D721Med (cell line): ENCODE measurements around the gene TRIM34.
"Not testable (repeated sequence)": the region's sequence is repeated elsewhere in the genome, so short reads cannot be mapped to it uniquely, and the experiment has no call there.

ENCODE experiments used
- DNase-seq: peaks from one replicate; pipeline ENCODE4 v3.0.0; 2011; ENCODE audit warnings: low spot score; ENCODE audit not compliant: insufficient read length
- FAIRE-seq: peaks from 2 replicates; lab custom pipeline; 2011; peaks lifted over from hg19 to GRCh38; lab: Jason Lieb, UNC
- TF ChIP-seq, protein P1 (sequence below): IDR thresholded peaks from 2 replicates; pipeline ENCODE4 v1.5.1; 2012; ENCODE audit warnings: mild to moderate bottlenecking, control low read depth; ENCODE audit not compliant: insufficient read depth; ENCODE audit errors: missing control alignments

The TRIM34 gene, protein sequence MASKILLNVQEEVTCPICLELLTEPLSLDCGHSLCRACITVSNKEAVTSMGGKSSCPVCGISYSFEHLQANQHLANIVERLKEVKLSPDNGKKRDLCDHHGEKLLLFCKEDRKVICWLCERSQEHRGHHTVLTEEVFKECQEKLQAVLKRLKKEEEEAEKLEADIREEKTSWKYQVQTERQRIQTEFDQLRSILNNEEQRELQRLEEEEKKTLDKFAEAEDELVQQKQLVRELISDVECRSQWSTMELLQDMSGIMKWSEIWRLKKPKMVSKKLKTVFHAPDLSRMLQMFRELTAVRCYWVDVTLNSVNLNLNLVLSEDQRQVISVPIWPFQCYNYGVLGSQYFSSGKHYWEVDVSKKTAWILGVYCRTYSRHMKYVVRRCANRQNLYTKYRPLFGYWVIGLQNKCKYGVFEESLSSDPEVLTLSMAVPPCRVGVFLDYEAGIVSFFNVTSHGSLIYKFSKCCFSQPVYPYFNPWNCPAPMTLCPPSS

GRCh38 chr11:5624489-5625279, at the start of gene TRIM34:
Gene TRIM34, plus strand, starts transcription at chr11:5625001. Its CDS starts 7,331 bp downstream, at chr11:5632332.
- DNase-seq = no peak
- TF ChIP-seq, protein P1, sequence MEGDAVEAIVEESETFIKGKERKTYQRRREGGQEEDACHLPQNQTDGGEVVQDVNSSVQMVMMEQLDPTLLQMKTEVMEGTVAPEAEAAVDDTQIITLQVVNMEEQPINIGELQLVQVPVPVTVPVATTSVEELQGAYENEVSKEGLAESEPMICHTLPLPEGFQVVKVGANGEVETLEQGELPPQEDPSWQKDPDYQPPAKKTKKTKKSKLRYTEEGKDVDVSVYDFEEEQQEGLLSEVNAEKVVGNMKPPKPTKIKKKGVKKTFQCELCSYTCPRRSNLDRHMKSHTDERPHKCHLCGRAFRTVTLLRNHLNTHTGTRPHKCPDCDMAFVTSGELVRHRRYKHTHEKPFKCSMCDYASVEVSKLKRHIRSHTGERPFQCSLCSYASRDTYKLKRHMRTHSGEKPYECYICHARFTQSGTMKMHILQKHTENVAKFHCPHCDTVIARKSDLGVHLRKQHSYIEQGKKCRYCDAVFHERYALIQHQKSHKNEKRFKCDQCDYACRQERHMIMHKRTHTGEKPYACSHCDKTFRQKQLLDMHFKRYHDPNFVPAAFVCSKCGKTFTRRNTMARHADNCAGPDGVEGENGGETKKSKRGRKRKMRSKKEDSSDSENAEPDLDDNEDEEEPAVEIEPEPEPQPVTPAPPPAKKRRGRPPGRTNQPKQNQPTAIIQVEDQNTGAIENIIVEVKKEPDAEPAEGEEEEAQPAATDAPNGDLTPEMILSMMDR = no peak
- FAIRE-seq = no peak

DNA sequence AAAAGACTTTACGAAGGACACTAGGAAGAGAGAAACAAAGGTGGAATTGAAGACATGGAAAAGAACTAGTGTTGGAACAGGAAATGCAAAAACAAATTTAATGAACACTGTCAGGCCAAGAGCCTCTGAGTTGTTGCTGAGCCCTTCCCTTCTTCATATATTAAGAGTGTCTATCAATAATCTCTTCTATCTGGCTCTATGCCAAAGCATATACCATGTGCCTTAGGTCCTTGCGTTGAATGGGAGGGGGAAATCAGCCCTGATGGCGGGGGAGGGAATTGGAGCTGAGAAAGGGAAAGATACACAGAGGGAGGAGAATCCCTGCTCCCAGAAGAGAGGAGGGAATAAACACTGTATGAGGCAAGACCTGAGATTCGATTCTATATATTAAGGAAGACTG, 49.6 kb upstream of the TRIM34 start:
- no peak for DNase-seq
- TF ChIP-seq, protein P1 = no peak
- no peak for FAIRE-seq

GRCh38 chr11:5577101-5577500, 47.7 kb upstream of the TRIM34 start:
- DNase-seq = no peak
- TF ChIP-seq, protein P1 = no peak
- FAIRE-seq = no peak

- DNase-seq = no peak
- FAIRE-seq = no peak
- TF ChIP-seq, protein P1 = no peak
Observed at GRCh38 chr11:5580577-5580976, 44.2 kb upstream of the TRIM34 start, which contains the start of gene OR52B6. Gene OR52B6, plus strand, starts transcription at chr11:5580877. Its CDS starts 0 bp downstream, at chr11:5580877.

DNA sequence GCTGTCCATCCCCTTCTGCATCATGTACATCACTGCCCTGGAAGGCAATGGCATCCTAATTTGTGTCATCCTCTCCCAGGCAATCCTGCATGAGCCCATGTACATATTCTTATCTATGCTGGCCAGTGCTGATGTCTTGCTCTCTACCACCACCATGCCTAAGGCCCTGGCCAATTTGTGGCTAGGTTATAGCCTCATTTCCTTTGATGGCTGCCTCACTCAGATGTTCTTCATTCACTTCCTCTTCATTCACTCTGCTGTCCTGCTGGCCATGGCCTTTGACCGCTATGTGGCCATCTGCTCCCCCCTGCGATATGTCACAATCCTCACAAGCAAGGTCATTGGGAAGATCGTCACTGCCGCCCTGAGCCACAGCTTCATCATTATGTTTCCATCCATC, 43.8 kb upstream of the TRIM34 start:
- TF ChIP-seq, protein P1 = no peak
- no peak for DNase-seq
- no peak for FAIRE-seq

GRCh38 chr11:5584458-5584857, 40.3 kb upstream of the TRIM34 start:
- DNase-seq, FAIRE-seq: not testable (repeated sequence)

- DNase-seq, FAIRE-seq: not testable (repeated sequence)
Observed at GRCh38 chr11:5589906-5590305, 34.9 kb upstream of the TRIM34 start.
